Skin epidermis (tissue), 12 donors: ENCODE data around the gene RIMKLB.
"Not testable (repeated sequence)": the region's sequence is repeated elsewhere in the genome, so short reads cannot be mapped to it uniquely, and the experiment has no call there.

ENCODE experiments used
- H3K27ac ChIP-seq, 21 experiments: fragments of 200-600 bp; sonication (generic) in 11 of 21; one replicate each; pipeline ENCODE4 v1.5.0; 2020; ENCODE audit warnings: mild to moderate bottlenecking in 3 of 21, inconsistent platforms in 2 of 21, moderate library complexity in 2 of 21
- H3K4me3 ChIP-seq, 7 experiments: fragments of 200-600 bp; sonication (generic) in 2 of 7; one replicate each; pipeline ENCODE4 v1.5.0; 2020; ENCODE audit warnings: inconsistent platforms in 2 of 7, mild to moderate bottlenecking in 2 of 7, moderate library complexity in 1 of 7

The RIMKLB gene

DNA sequence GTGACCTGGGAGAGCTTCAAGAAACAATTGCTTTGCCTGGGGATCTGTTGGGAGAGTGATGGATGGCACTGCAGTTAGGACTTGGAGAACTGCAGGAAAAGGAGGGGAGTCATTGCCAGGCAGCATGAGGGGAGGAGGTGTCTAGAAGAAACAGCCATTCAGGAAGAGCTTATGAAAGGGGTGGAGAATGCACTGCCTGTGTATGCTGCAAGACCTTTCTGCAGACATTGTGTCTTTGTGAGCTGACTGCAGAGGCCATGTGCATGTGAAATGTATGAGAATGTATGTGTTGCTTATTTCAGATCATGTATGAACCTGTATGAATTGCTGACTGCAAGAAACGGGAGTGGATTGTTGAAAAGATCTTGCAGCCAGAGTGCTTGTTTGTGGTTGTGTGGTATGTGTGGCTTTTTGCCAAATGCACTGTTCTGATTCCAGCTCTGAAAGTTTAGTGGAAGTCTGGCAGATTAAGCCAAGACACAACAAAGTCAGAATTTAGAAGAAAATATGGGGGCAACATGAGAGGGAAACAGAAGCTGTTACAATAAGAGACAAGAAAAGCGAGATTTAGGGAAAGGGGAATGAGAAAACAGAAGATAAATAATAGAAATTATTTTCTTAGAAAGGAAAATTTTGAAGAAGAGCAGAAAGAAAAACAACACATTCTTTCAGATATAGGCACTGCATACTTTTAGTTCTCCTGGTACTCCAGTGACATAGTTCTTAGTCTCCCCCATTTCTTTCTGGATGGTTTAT is 9.8 kb upstream of the RIMKLB start:
- Histone ChIP-seq H3K4me3 (no peak overlapping the region), H3K27ac (no peak overlapping the region)

GRCh38 chr12:8689681-8690080 is 8.1 kb upstream of the RIMKLB start:
- no peak overlapping the region for H3K4me3 ChIP-seq
- H3K27ac ChIP-seq, result no peak overlapping the region

DNA sequence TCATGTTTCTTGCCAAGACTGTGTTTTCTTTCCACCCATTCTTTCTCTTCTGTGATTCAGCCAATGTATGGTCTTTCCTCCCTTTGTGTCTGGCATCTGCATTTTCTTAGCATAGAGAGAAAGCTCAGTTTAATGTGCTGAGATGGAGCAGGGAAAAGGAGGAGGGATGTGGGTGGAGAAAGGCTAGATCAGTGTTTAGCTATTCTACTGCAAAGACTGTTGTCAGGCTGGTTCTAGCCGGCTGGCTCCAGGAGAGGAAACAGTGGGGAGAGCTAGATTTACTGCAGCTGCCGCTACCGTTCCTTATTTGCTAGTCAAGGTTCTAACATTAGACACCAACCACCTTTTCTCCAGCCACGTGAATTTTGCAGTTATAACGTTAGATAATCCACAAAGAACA is 5.2 kb upstream of the RIMKLB start:
- H3K4me3 ChIP-seq, result no peak overlapping the region

DNA sequence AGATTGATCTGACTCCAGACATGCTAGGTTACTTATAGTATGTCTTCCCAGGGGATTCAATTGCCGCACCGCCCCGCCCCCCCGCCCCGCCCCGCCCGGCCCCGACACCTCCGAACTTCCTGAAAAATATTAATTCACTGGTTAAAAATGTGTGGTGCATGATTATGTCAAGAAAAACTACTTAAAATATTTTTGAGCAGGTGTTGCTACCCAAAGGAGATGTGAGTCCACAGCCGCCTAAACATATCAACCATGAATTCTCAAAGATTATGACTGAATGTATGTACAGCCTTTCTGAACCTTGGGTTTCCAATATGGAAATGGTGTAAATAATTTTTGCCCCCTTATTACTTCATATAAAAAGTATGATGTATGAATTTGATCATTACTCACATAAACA is 2.7 kb upstream of the RIMKLB start:
- Histone ChIP-seq H3K4me3 (no peak overlapping the region), H3K27ac (no peak overlapping the region)

More for the DNA sequence above, 5.2 kb upstream of the RIMKLB start:
- peak overlapping the region in 2 of 21 experiments; percentile 12 to 14 for H3K27ac ChIP-seq

GRCh38 chr12:8696442-8697090 is 1.2 kb upstream of the RIMKLB start:
- H3K4me3 ChIP-seq, result peak overlapping the region in 6 of 7 experiments; percentile 60 to 99 (median 84)
- H3K27ac ChIP-seq, result peak overlapping the region in 16 of 21 experiments; percentile 17 to 95 (median 84)

- H3K4me3 ChIP-seq, result peak overlapping the region; percentile 60 to 99 (median 89)
These were observed 693 bp upstream of the RIMKLB start for GRCh38 chr12:8697120-8697475.

DNA sequence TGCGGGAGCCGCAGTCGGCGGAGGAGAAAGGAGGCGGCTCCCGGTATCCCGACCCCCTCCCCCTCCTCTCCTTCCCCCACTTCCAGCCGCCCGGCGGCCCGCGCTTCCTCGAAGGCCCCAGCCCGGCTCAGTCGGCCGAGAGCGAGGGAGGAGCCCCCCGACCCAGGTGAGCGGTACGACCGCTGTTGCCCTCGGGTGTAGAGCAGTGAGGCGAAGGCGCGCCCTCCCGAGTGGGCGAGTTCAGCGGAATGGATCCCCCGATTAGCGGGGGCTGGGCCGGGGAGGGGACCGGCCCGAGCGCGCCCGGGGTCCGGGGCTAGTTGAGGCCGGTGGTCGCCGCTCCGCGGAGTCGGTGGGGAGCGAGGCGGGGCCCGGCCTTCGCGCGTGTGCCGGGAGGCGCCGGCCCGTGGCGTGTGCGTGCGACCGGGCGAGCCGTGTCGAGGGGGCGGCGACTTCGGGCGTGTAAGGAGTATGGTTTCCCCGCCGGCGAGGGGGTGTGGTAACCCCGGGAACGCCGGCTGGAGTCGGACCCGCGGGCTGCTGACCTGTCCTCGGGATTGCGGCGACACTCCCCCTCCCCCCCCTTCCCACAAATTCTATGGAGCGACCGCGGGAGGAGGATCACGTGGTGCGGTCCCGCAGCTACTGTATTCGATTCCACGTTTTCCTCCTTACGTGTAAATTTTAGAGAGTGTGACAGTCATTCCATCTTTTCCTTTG is 501 bp downstream of the RIMKLB start:
- peak overlapping the region; percentile 60 to 99 (median 89) for H3K4me3 ChIP-seq
- peak overlapping the region; percentile 41 to 95 (median 86) for H3K27ac ChIP-seq

More at GRCh38 chr12:8697120-8697475, 693 bp upstream of the RIMKLB start:
- H3K27ac ChIP-seq, result peak overlapping the region; percentile 17 to 95 (median 81)

DNA sequence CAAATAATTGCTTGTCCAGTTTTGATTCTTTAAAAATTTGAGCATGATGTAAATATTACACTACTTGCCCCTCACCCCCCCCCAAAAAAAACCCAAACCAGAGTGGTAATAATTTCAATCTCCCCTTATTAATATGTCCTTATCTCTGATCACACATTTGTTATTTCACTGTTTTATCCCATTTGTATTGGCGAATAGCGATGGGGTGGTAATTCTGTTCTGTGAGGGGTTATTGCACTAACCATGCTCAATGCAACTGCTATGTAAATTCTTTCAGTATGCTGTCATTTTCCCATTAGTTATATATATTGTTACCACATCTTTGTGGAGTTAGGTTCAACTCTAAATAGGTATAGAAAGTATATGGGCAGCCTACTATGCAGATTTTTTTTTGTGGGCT is 1.1 kb downstream of the RIMKLB start:
- Histone ChIP-seq H3K27ac (peak overlapping the region in 3 of 21 experiments; percentile 86 to 95 (median 94)), H3K4me3 (peak overlapping the region; percentile 60 to 99 (median 89))

GRCh38 chr12:8699714-8700113 is 1.9 kb downstream of the RIMKLB start:
- no peak overlapping the region for H3K4me3 ChIP-seq
- peak overlapping the region in 3 of 21 experiments; percentile 9 to 68 (median 43) for H3K27ac ChIP-seq

DNA sequence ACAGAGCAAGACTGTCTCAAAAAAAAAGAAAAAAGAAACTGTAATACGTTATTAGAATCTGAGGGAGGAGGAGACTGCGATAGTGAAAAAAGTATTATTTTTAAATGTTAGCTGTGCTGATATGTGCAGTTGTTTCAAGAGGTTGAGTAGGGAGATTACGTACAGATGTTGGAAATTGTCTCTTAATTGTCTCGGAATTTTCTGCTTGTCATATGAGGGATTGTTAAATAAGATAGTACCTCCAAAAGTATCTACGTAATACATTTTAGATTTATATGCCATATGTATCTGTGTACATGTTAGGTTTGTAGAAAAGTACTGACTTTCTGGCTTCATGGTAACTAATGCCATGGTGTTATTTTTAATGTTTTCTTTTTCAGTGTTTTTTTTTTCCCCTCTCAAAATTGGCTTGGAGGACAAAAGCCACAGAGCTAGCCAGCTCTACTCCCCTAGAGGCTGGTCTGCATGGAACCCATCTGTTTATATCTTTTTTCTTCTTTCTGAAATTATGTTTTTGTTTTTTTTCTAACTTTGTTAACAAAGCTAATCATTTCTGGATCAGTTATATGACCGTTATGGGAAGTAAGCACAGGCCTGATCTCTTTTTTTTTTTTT is 3.4 kb downstream of the RIMKLB start:
- H3K27ac ChIP-seq, result peak overlapping the region in 1 of 21 experiments; percentile 68
- no peak overlapping the region for H3K4me3 ChIP-seq

DNA sequence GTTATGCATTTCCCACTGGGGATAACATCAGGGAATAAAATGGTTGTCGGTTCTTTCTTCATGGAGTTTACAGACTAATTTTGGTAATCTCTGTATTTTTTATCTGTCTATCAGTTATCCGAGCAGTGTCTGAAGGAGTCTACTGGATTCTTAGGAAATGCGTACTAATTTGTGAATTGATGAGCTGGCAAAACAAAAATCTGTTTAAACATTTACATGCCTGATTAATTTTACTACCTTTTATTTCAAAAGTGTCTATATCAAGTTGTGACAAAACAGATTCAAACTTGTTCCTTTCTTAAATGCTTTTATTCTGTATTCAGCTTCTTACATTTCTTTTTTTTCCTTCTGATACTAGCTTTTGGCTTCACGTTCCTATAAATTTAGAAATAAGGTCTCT is 4.4 kb downstream of the RIMKLB start:
- no peak overlapping the region for H3K27ac ChIP-seq
- H3K4me3 ChIP-seq, result no peak overlapping the region

GRCh38 chr12:8709124-8709830 is 11.5 kb downstream of the RIMKLB start:
- peak overlapping the region in 9 of 21 experiments; percentile 8 to 66 (median 45) for H3K27ac ChIP-seq

GRCh38 chr12:8712572-8712971 is 14.8 kb downstream of the RIMKLB start:
- H3K27ac ChIP-seq, result peak overlapping the region in 1 of 21 experiments; percentile 33
- no peak overlapping the region for H3K4me3 ChIP-seq

More at GRCh38 chr12:8709124-8709830, 11.5 kb downstream of the RIMKLB start:
- peak overlapping the region in 2 of 7 experiments; percentile 7 to 17 for H3K4me3 ChIP-seq

DNA sequence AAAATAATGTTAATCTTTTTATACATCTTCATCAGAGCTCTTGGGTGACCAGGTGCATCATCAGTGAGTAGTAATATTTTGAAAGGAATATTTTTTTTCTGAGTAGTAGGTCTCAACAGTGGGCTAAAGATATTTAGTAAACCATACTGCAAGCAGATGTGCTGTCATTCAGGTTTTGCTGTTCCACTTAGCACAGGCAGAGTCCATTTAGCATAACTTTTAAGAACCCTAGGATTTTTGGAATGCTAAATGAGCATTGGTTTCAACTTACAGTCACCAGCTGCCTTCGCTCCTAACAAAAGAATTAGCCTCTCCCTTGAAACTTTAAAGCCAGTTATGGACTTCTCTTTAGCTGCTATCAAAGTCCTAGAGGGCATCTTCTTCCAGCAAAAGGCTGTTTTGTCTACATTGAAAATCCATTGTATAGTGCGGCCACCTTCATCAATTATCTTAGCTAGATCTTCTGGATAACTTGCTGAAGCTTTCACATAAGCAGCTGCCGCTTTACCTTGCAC is 24.6 kb downstream of the RIMKLB start:
- Histone ChIP-seq H3K4me3 (no peak overlapping the region), H3K27ac (no peak overlapping the region)

GRCh38 chr12:8734873-8735381 is 37.1 kb downstream of the RIMKLB start:
- H3K27ac ChIP-seq, result no peak overlapping the region
- no peak overlapping the region for H3K4me3 ChIP-seq

- Histone ChIP-seq H3K4me3 (no peak overlapping the region), H3K27ac (no peak overlapping the region)
These were observed 44.7 kb downstream of the RIMKLB start for GRCh38 chr12:8742501-8742900.

- H3K4me3 ChIP-seq, H3K27ac ChIP-seq: not testable (repeated sequence)
These were observed 45.3 kb downstream of the RIMKLB start for GRCh38 chr12:8743121-8743520.

DNA sequence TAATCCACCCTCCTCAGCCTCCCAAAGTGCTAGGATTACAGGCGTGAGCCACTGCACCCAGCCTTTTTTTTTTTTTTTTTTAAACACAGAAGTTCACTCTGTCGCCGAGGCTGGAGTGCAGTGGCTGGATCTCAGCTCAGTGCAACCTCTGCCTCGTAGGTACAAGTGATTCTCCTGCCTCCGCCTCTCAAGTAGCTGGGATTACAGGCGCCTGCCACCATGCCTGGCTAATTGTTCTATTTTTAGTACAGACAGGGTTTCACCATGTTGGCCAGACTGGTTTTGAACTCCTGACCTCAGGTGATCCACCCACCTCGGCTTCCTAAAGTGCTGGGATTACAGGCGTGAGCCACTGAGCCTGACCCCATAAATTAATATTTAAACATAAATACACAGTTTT is 47.8 kb downstream of the RIMKLB start:
- not testable (repeated sequence) for H3K27ac ChIP-seq, H3K4me3 ChIP-seq

- no peak overlapping the region for H3K27ac ChIP-seq
- H3K4me3 ChIP-seq, result no peak overlapping the region
These were observed 48.3 kb downstream of the RIMKLB start for GRCh38 chr12:8746046-8746445.
